ENCODE data around the gene SDK2. TPM values are rescaled to one million over a fixed set of nuclear protein-coding genes. Genes with fewer than 3 reads are reported as not detected.

SDK2 gene
- polyA plus RNA-seq, 3 donors = 0.01 TPM; not detected in 2

- Histone ChIP-seq H3K9ac (ENCODE audit: insufficient read depth, low read length, poor library complexity, severe bottlenecking) (no peak overlapping the region), H3K4me3 (replicated peaks in 1 of 3; ENCODE audit: low read depth in 2 of 3, low read length in 3 of 3) (no peak overlapping the region), H3K27me3 (ENCODE audit: control insufficient read depth in 2 of 2, insufficient read depth in 2 of 2, low read length in 2 of 2) (peaks cover 0 to 6% of the 10 kb centered on the region in 2 donors), H4K20me1 (ENCODE audit: insufficient read depth, low read length) (no peaks in the 10 kb centered on the region), H2AFZ (ENCODE audit: insufficient read depth, low read depth, low read length, poor library complexity, severe bottlenecking) (no peak overlapping the region), H3K4me2 (replicated peaks; ENCODE audit: extremely low read depth, low read length, poor library complexity, severe bottlenecking) (no peak overlapping the region), H3K36me3 (replicated peaks in 1 of 2; ENCODE audit: control insufficient read depth in 1 of 2, insufficient read depth in 2 of 2, low read length in 2 of 2) (no peaks in the 10 kb centered on the region), H3K4me1 (ENCODE audit: control insufficient read depth in 1 of 2, insufficient read depth in 2 of 2, low read length in 2 of 2) (peaks cover 0 to 2% of the 10 kb centered on the region in 2 donors), H3K79me2 (ENCODE audit: insufficient read depth, low read length) (no peaks in the 10 kb centered on the region), H3K9me3 (replicated peaks in 1 of 2; ENCODE audit: control insufficient read depth in 1 of 2, insufficient read depth in 1 of 2, low read length in 2 of 2) (no peaks in the 10 kb centered on the region), H3K27ac (ENCODE audit: low read depth in 1 of 2, low read length in 2 of 2) (no peak overlapping the region)
- H3K4me1 Mint-ChIP-seq = peaks cover 14% of the 10 kb centered on the region
- TF ChIP-seq CTCF (IDR thresholded peaks at IDR 0.05) = no peak
- H3K27ac Mint-ChIP-seq = no peak overlapping the region
- H3K36me3 Mint-ChIP-seq = no peaks in the 10 kb centered on the region
- peaks cover 0 to 1% (median 0%) of the 10 kb centered on the region in 7 donors for H3K9me3 Mint-ChIP-seq
- intact Hi-C loops (cut with micrococcal nuclease) = no loop called here
- DNase-seq = no peak
- WGBS (ENCODE audit: insufficient coverage) = 100% methylated on average over 1 of the region's 1 CpG
- H3K4me3 Mint-ChIP-seq = no peak overlapping the region
- peaks cover 13 to 18% (median 18%) of the 10 kb centered on the region in 3 donors for H3K27me3 Mint-ChIP-seq (ENCODE audit: low read depth in 3 of 3)
Observed at GRCh38 chr17:73594598-73594997, 49.6 kb downstream of the SDK2 start.

GRCh38 chr17:73594025-73594424 is 50.2 kb downstream of the SDK2 start:
- H3K9me3 Mint-ChIP-seq = peaks cover 0 to 1% (median 0%) of the 10 kb centered on the region in 7 donors
- H3K27me3 Mint-ChIP-seq (ENCODE audit: low read depth in 3 of 3) = peaks cover 13 to 18% (median 18%) of the 10 kb centered on the region in 3 donors
- no peak overlapping the region for H3K27ac Mint-ChIP-seq
- Histone ChIP-seq H4K20me1 (ENCODE audit: insufficient read depth, low read length) (no peaks in the 10 kb centered on the region), H3K9me3 (replicated peaks in 1 of 2; ENCODE audit: control insufficient read depth in 1 of 2, insufficient read depth in 1 of 2, low read length in 2 of 2) (no peaks in the 10 kb centered on the region), H3K36me3 (replicated peaks in 1 of 2; ENCODE audit: control insufficient read depth in 1 of 2, insufficient read depth in 2 of 2, low read length in 2 of 2) (no peaks in the 10 kb centered on the region), H3K27ac (ENCODE audit: low read depth in 1 of 2, low read length in 2 of 2) (no peak overlapping the region), H2AFZ (ENCODE audit: insufficient read depth, low read depth, low read length, poor library complexity, severe bottlenecking) (no peak overlapping the region), H3K9ac (ENCODE audit: insufficient read depth, low read length, poor library complexity, severe bottlenecking) (no peak overlapping the region), H3K4me2 (replicated peaks; ENCODE audit: extremely low read depth, low read length, poor library complexity, severe bottlenecking) (no peak overlapping the region), H3K4me3 (replicated peaks in 1 of 3; ENCODE audit: low read depth in 2 of 3, low read length in 3 of 3) (no peak overlapping the region), H3K4me1 (ENCODE audit: control insufficient read depth in 1 of 2, insufficient read depth in 2 of 2, low read length in 2 of 2) (peaks cover 0 to 2% of the 10 kb centered on the region in 2 donors), H3K79me2 (ENCODE audit: insufficient read depth, low read length) (no peaks in the 10 kb centered on the region), H3K27me3 (ENCODE audit: control insufficient read depth in 2 of 2, insufficient read depth in 2 of 2, low read length in 2 of 2) (peaks cover 0 to 6% of the 10 kb centered on the region in 2 donors)
- no peak overlapping the region for H3K4me3 Mint-ChIP-seq
- no peak for DNase-seq
- no peaks in the 10 kb centered on the region for H3K36me3 Mint-ChIP-seq
- WGBS (ENCODE audit: insufficient coverage) = no CpG with 5 or more reads among the region's 7 CpGs
- intact Hi-C loops (cut with micrococcal nuclease) = no loop called here
- H3K4me1 Mint-ChIP-seq = peaks cover 14% of the 10 kb centered on the region
- TF ChIP-seq CTCF (IDR thresholded peaks at IDR 0.05) = no peak
